Measurements from ENCODE around the gene ST3GAL3.

ST3GAL3 gene

GRCh38 chr1:43980255-43981134 lies 273.2 kb downstream of the ST3GAL3 start:
- Histone ChIP-seq H3K36me3 (ENCODE audit: control insufficient read depth, insufficient read depth, low read length) (peaks cover 52% of the 10 kb centered on the region), H3K27ac (ENCODE audit: low read depth, low read length) (no peak overlapping the region), H3K9ac (ENCODE audit: low read depth, low read length) (peak overlapping the region; percentile 58; the same call in 1 of the 2 replicates), H3K9me3 (ENCODE audit: control insufficient read depth, insufficient read depth, low read length) (no peaks in the 10 kb centered on the region), H3K4me3 (ENCODE audit: low read depth, low read length) (peak overlapping the region; percentile 88), H3K4me1 (ENCODE audit: control insufficient read depth, insufficient read depth, low read length) (peaks cover 17% of the 10 kb centered on the region; the same call in 1 of the 2 replicates), H3K27me3 (ENCODE audit: control insufficient read depth, insufficient read depth, low read length) (no peaks in the 10 kb centered on the region)

Measured in HUES48 (cell line).